H4 (cell line): ENCODE data around the gene RANGAP1. TPM values are rescaled to one million over a fixed set of nuclear protein-coding genes. Genes with fewer than 3 reads are reported as not detected.
A peak's percentile ranks its signal among the peaks of the same experiment; 100 is the strongest.

Experiments used
- DNase-seq: peaks from one replicate; pipeline ENCODE4 v3.0.0-alpha.2; 2015; ENCODE audit warnings: low spot score
- total RNA-seq: library from RNA; depleted of rRNA; stranded (reverse); fragments of >200 nt; shearing (Covaris generic); gene quantifications from 2 replicates; pipeline ENCODE4 v1.2.3, GENCODE V29; 2014; rRNA removed

The RANGAP1 gene
- 29.7 and 44.6 TPM in 2 replicates for total RNA-seq

- DNase-seq = peak; percentile 98
Observed at GRCh38 chr22:41285820-41286638, at the start of gene RANGAP1. Gene RANGAP1, minus strand, starts transcription at chr22:41286187. Its CDS starts 5,143 bp downstream, at chr22:41281044.

GRCh38 chr22:41334951-41335635 lies 49.1 kb upstream of the RANGAP1 start:
- DNase-seq = no peak

GRCh38 chr22:41334215-41334614 lies 48.2 kb upstream of the RANGAP1 start:
- no peak for DNase-seq

GRCh38 chr22:41333806-41334205 lies 47.8 kb upstream of the RANGAP1 start:
- DNase-seq = no peak

GRCh38 chr22:41332217-41332939 lies 46.4 kb upstream of the RANGAP1 start:
- no peak for DNase-seq

- no peak for DNase-seq
Observed at GRCh38 chr22:41330169-41330568, 44.2 kb upstream of the RANGAP1 start.

- DNase-seq = no peak
Observed at GRCh38 chr22:41327124-41327523, 41.1 kb upstream of the RANGAP1 start.

GRCh38 chr22:41324821-41325528 lies 39.0 kb upstream of the RANGAP1 start:
- no peak for DNase-seq

GRCh38 chr22:41320416-41321240 lies 34.6 kb upstream of the RANGAP1 start:
- no peak for DNase-seq

GRCh38 chr22:41315586-41315985 lies 29.6 kb upstream of the RANGAP1 start:
- DNase-seq = no peak

- no peak for DNase-seq
Observed at GRCh38 chr22:41314821-41315220, 28.8 kb upstream of the RANGAP1 start.

GRCh38 chr22:41311487-41311886 lies 25.5 kb upstream of the RANGAP1 start:
- DNase-seq = no peak

GRCh38 chr22:41310336-41310735 lies 24.3 kb upstream of the RANGAP1 start:
- no peak for DNase-seq

- DNase-seq = no peak
Observed at GRCh38 chr22:41308544-41308947, 22.6 kb upstream of the RANGAP1 start.

- DNase-seq = no peak
Observed at GRCh38 chr22:41308054-41308453, 22.1 kb upstream of the RANGAP1 start.

GRCh38 chr22:41305646-41306045 lies 19.7 kb upstream of the RANGAP1 start:
- no peak for DNase-seq

GRCh38 chr22:41302811-41303210 lies 16.8 kb upstream of the RANGAP1 start:
- DNase-seq = no peak

- DNase-seq = no peak
Observed at GRCh38 chr22:41302021-41302767, 16.2 kb upstream of the RANGAP1 start.

GRCh38 chr22:41301085-41302020 lies 15.4 kb upstream of the RANGAP1 start, which contains the start of gene ZC3H7B:
Gene ZC3H7B, plus strand, starts transcription at chr22:41301525. Its CDS starts 19,136 bp downstream, at chr22:41320661.
- peak; percentile 66 for DNase-seq
